ENCODE data around the gene EFNA4.

The EFNA4 gene, protein sequence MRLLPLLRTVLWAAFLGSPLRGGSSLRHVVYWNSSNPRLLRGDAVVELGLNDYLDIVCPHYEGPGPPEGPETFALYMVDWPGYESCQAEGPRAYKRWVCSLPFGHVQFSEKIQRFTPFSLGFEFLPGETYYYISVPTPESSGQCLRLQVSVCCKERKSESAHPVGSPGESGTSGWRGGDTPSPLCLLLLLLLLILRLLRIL

DNA sequence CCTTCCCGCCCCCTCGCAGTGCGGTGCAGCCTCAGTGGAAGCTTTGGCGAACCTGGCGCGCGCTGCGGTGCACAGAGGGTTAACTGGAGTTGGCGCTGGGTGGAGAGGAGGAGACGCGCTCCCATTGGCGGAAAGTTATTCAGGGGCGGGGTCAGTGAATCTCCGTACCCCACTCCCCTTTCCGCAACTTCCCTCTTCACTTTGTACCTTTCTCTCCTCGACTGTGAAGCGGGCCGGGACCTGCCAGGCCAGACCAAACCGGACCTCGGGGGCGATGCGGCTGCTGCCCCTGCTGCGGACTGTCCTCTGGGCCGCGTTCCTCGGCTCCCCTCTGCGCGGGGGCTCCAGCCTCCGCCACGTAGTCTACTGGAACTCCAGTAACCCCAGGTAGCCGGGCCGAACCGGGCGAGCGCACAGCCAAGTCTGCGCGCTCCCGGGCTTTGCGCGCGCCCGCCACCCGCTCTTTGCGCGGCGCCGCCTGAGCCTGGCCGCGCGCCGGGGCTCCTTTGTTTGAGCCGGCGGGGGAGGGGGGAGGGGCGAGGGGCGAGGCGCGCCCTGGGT is at the start of gene EFNA4:
EFNA4 (plus strand) TSS at position 191 of the 561 bp plus-strand sequence; CDS start at position 275, 84 bp downstream.
- DNase-seq, result peak; percentile 88

DNA sequence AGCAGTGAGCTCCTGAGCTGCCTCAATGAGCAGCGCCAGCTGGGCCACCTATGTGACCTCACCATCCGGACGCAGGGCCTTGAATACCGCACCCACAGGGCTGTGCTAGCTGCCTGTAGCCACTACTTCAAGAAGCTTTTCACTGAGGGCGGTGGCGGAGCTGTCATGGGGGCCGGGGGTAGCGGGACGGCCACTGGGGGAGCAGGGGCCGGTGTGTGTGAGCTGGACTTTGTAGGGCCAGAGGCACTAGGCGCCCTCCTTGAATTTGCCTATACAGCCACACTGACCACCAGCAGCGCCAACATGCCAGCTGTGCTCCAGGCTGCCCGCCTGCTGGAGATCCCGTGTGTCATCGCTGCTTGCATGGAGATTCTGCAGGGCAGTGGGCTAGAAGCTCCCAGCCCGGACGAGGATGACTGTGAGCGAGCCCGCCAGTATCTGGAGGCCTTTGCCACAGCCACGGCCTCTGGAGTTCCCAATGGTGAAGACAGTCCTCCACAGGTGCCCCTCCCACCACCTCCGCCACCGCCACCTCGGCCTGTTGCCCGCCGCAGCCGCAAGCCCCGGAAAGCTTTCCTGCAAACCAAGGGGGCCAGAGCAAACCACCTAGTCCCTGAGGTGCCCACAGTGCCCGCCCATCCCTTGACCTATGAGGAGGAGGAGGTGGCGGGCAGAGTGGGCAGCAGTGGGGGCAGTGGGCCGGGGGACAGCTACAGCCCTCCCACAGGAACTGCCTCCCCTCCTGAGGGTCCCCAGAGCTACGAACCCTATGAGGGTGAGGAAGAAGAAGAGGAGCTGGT is 48.6 kb upstream of the EFNA4 start:
- DNase-seq, result no peak

DNA sequence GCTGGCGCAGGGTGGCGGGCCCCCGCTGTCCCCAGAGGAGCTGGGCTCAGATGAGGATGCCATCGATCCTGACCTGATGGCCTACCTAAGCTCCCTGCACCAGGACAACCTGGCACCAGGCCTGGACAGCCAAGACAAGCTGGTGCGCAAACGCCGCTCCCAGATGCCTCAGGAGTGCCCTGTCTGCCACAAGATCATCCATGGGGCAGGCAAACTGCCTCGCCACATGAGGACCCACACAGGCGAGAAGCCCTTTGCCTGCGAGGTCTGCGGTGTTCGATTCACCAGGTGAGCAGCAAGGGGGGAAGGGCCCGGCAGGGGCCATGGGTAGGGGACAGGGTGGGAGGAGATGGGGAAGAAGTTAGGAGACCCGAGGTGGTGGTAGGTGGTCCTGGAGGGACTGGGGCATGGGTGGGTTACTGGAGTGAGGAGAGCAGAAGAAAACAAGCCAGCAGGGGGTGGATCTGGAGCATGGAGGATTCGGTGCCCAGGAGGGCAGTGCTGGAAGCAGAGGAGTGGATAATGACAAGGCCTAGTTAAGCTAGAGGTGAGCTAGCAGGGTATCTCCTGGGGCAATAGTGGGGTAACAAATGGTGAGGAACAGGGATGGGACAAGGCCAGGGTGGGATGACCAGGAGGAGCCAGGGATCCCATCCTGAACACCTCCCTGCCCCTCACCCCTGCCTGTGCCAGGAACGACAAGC is 47.9 kb upstream of the EFNA4 start:
- DNase-seq, result no peak

DNA sequence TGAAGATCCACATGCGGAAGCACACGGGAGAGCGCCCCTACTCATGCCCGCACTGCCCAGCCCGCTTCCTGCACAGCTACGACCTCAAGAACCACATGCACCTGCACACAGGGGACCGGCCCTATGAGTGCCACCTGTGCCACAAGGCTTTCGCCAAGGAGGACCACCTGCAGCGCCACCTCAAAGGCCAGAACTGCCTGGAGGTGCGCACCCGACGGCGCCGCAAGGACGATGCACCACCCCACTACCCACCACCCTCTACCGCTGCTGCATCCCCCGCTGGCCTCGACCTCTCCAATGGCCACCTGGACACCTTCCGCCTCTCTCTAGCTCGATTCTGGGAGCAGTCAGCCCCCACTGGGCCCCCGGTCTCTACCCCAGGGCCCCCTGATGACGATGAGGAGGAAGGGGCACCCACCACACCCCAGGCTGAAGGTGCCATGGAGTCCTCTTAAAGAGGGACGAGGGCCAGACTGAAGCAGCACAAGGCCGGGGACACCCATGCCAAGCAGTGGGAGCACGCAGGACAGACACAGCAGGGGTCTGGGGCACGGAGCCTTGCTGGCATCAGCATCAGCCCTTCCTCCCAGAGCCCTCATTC is 47.2 kb upstream of the EFNA4 start:
- no peak for DNase-seq

DNA sequence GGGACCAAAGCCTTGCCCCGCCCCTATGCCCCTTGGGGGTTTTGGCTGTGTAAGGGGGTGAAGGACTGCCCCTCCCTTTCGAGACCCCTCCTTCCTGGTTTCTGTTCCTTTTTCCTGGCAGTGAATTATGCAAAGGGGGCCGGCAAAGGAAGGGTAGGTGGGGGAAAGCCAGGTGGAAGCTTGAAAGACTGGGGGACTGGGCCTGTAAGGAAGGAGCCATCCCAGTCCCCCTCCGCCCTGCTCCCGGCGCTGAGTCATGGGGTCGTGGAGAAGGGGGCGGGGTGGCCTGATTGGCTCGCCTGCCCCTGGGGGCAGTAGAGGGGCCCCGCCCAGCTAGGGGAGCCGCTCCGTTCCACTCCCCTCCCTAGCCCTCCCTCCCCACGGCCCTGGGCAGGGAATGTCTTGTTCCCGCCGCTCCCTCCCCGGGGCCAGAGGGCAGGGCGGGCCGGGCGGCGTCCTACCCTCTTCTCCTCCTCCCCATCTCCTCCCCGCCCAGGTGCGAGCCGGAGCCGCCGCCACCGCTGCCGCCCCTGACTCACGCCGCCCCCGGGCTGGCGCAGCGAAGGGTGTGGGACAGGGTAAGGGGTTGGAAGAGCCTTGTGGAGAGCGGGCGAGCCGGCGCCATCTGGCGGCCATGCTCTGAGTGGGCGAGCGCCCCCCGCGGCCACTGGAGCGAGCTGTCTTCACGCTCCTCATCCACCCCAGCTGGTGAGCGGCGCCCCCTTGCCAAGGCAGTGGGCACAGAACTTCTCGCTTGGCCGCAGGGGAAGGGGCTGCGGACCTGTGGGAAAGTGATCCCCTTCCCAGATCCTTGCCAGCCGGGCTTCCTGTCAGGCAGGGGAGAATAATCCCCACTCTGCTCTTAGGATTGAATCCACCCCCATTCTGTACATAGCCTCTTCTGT is 46.2 kb upstream of the EFNA4 start:
- DNase-seq, result peak; percentile 96

DNA sequence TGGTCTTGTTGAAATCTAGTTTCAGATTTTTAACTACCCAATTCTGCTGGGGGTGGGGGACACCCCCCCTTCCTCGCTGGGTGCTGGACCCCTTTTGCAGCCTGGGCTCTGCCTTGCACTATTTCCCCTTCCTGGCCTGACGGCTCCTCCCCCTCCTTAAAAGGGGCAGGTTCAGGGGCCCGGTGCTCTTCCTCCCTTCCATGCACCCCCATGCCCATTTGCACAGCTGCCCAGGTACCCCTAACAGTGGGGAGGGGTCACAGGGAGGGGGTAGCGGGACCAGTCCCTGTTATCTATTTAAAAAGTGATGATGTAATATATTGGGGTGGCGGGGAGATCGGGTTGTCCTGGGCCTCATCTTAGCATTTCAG is 45.6 kb upstream of the EFNA4 start:
- DNase-seq, result no peak

DNA sequence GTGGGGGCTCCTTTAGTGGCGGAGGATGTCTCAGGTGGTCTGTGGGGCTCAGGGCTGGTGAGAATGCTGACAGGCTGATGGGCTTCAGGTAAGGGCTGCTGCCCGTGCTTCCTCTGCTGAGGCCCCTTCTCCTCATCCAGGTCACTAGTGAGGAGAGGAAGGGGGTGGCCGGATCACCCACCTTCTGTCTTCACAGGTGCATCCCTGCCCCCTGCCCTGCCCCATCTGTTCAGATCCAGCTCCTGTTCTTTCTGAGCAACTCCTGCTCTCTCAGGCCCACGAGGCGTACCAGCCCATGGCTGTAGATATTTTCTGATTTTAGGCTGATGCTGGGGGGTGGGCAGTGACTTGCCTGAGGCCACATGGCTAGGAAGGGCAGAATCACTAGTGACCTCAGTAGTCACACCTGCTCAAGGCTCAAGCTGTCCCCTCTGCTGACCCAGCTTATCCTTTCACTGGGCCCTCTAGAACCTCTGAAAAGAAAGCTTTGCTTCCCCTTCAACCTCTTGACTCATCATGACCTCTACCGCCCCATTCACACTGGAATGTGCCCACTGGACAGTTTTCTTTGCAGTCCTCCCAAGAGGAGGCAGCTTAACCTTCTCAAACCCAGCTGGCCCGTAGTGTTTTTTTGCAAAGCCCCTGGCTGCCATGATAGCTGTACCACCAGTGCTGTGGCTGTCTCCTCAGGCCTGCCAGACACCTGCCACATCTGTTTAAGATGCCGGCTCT is 44.8 kb upstream of the EFNA4 start:
- DNase-seq, result no peak

DNA sequence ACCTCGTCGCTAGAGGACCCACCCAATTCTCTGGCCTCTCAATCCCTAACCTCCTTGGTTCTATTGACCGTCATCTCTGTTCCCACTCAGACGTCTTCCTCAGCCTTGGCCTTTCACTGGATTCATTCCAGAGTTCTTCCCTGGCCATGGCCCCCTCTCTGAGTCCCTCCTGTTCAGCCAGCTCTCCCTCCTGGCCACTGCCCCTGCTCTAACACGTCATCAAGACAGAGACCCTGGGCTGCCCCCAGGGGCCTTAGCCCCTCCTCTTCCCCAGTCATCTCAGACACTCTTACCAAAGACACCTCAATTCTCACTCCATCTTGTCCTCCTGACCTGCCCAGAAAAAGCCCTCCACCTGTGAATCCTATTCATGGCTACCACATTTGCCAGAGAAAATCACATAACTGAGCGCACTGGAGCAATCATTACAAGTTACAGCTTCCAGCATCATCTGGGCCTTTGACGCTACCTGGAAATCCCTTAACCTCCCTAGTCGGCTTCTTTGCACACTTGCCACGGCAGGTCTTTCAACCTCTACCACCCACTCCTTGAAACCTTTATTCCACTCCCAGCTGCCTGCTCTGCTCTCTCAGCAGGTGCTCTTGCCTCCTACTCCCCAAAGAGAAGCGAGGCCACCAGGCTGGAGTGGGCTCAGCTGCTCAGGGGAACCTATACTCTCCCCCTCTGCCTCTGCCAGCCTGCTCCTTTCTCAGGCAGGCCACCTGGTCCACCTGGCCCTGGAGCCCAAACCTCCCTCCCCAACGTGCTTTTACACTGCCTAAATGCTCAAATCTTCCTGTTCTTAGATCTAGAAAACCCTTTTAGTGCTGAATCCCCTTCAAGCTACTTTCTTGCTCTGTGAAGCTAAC is 43.9 kb upstream of the EFNA4 start:
- no peak for DNase-seq

DNA sequence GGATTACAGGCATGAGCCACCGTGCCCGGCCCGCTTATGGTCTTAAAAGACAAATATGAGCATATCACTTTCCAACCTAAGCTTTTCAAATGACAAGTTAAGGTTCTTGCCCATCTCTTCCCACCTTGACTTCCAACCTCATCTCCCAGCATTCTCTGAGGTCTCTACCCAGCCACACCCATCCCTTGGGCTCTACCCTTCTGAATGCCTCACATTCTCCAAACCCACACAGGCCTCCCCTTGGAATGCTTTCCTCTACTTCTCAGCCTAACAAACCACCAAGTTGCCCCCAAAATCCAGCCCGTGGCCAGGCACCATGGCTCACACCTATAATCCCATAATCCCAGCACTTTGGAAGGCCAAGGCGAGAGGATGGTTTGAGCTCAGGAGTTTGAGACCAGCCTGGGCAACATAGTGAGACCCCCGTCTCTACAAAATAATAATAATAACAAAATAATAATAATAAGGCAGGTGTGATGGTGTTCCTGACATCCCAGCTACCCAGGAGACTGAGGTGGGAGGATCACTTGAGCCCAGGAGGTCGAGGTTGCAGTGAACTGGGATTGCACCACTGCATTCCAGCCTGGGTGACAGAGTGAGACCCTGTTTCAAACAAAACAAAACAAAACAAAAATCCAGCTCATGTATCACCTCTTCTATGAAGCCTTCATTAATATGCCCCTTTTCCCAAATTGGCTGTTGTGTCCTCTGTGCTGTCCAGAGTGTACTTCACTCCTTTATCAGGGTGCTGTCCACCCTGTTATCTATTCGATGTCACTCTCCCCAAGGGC is 41.2 kb upstream of the EFNA4 start:
- DNase-seq, result no peak

DNA sequence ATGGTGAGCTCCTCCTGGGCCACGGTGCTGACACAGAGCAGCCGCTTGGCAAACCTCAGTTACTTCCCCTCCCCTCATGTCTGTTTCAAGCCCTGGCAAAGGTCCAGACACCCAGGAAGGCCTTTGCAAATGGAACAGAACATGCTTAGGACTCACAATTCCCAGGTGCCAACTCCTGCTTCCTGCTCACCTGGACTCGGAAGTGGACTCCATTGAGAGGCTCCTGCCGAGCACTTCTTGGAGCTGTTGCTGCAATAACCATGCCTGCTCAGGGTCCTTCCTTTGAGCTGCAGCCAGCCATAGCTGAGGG is 40.7 kb upstream of the EFNA4 start:
- DNase-seq, result no peak

DNA sequence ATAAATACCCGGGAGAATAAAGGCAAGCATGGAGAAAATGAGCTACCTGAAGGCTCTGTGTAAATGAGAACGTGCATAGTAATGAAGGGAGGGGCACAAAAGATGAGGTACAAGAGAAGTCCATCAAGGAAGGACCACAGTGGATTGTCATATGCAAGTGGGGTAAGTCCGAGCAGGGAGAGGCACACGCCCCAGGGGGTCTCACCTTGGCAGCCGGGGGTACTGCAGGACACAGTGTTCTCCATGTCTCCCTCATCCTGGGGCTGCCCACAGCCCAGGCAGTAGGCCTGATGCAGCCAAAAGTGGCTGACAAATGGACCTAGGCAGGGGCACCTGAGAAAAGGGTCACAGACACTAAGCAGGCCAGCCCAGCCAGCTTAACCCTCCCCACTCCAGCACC is 39.9 kb upstream of the EFNA4 start:
- no peak for DNase-seq

DNA sequence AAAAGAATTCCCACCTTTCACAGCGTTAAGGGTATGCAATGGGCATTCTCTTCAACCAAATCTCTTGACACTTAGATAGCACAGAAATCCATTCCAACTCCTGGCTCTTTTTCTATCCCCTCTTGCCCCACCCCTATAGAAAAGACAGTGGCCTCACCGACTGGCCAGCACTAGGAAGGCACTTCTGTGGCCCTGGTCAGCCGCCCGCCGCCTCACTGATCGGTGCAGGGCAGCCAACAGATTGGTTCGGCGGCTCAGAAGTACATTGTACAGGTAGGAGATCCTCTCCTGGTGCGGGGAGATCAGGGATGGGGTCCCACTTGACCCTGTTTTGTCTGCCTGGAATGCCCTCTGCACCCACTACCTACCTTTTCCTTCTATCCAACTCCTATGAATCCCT is 39.2 kb upstream of the EFNA4 start:
- DNase-seq, result no peak

DNA sequence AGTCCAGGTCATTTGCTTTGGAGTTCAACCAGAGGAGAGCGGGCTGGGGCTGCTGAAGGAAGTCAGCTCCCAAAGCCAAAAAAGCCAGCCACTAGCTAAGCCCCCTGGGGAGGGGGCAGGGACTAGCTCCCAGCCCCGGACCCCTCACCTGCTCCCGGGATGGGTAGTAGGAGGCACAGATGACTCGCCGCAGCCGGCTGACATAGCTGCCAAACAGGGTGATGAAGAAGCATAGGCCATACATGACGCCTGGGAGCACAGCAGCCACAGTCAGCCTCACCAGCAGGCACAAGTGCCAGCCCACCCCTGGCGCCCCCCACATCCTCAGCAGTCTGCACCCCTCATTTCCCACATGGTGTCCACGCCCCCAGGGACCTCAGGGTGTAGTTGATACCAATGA is 37.4 kb upstream of the EFNA4 start:
- DNase-seq, result no peak

DNA sequence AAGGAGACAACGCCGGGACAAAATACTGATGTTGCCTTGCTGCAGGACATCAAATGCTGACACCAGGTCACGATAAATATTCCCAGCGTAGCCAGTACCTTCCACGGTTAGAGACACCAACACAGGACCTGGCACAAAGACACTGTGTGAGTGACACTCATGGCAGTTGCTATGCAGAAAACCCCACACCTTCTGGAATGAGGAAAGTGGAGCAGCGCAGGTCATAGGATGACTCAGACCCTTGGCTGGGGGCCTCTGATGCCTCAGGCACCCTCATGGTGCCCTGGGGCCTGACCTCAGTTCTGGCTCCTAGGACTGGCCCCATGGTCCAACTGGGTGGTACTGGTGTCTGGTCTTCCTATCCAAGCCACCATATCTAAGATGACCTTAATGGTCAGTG is 37.0 kb upstream of the EFNA4 start:
- no peak for DNase-seq

DNA sequence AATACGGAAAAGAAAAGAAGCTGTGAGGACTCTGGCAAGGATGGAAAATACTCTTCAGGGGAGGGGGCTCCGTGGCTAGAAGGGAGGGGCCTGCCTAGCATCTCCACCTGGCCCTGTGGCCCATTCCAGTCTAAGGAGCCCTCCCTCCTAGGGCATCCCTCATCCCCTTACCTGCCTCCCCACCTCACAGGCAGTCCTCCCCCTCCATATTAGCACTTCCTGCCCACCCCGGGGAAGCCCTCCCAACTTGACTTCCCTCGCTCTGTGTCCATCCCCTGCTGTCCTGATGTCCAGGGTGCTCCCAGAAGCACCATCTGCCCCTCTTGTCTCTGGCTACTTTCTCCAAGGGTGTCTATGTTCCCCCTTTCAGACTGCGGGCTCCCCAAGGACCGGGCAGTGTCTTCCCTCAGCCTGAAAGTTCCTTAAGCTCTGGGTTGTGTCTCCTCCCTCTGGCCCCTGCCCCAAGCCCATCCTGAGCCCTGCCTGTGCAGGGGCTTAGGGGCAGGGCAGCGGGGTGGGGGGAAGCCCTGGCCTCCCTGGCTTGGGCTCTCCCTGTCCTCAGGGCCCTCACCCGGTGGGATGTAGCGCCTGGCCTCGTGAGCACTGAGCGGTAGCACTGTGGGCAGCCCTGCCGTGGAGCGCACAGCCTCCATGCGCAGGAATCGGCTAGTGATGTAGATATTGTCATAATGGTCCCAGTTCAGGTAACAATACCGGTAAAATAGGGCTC is 33.9 kb upstream of the EFNA4 start:
- no peak for DNase-seq

DNA sequence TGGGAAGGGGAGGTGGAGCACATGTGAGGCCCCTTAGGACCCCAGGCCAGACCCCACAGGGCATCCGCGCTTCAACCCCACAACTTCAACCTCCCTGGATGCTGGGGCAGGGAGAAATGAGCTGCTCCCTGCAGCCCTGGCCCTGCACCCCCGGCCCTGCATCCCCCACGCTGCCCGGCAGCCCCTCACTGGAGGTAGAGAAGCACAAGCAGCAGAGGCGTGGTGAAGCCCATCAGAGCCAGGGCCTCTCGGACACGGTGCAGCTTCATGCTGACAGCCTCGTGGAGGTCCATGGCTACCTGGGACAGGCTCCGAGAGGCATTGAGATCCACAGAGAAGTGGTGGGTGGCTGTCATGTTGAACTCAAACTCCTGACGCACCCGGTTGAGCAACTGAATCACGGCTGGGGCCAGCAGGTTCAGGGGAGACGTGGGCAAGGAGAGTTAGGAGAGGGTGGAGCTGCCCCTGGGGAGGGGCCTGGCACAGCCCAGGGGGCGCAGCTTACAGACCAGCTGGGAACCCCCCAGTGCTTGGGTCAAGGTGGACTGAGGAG is 33.2 kb upstream of the EFNA4 start:
- DNase-seq, result no peak

DNA sequence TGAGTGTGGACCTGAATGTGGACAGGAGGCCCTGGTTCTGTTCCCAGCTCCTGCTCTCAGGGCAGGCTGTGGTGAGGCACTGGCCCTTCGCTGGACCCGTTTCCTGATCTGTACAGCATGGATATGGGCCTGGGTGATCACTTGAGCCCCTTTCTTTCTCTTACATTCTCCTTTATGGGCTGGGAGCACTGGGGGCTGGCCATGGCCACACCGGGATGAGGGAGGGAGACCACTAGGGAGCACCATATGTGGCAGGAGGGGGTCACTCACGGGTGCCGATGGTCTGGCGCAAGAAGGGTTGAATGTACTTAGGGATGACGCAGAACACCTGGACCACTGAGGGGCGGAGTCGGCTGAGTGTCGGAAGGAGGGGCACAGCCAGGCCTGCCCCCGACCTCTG is 32.6 kb upstream of the EFNA4 start:
- DNase-seq, result no peak

DNA sequence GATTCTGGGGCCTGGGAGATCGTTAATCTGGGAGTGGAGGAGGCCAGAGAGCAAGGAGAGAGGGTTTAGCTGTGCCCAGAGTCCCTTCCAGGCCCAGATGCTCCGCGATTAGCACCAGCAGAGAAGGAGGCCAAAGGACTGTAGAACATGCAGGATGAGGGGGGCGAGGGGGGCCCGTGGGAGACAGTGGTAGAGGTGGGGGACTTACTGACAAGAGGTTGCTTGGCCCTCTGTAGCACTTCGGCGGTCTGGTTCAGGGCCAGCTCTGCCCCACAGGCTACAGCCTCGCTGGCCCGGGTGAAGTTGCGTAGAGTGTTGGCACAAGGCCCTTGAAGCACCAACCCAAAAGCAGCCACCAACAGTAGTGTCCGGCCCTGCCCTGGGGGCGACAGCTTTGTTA is 30.7 kb upstream of the EFNA4 start:
- DNase-seq, result no peak

DNA sequence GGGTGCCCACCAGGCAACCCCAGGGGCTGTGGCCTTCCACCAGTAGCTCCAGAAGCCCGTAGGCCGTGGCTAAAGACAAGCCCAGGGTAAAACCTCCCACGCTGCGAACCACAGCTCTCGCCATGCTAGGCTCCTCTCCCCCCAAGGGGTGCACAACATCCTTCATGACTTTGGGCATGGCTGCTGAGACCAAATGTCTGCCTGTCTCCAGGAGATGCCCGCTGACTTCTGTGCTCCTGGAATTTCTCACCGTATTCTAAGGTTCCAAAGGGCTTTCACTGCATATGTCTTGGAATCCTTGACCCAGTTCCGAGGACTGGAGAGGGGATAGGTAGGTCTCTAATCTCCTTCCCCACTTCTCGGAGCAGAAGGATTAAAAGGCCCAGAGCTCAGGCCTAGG is 30.0 kb upstream of the EFNA4 start, which contains the start of the genes DCST1 and DCST2:
DCST1 (plus strand) TSS at position 301 of the 400 bp plus-strand sequence. CDS start 213 bp downstream, outside the sequence.
DCST2 (minus strand) TSS at position 258 of the 400 bp plus-strand sequence; CDS start at position 178, 80 bp downstream.
- DNase-seq, result no peak

Measured in activated CD4-positive, alpha-beta T cell treated with anti-CD3 and anti-CD28 coated beads for 48 hours (primary cell).